HFF-Myc (cell line): ENCODE data around the gene NHERF1.

Experiments used
- DNase-seq: peaks from one replicate; pipeline ENCODE4 v3.0.0-alpha.2; 2011; ENCODE audit warnings: low read depth; ENCODE audit errors: extremely low read depth
- H3K4me3 ChIP-seq: replicated peaks from 2 replicates; pipeline ENCODE4 v1.5.1; 2011; ENCODE audit warnings: low read depth, mild to moderate bottlenecking, control low read depth, low read length
- TF ChIP-seq, protein P1 (sequence below): IDR thresholded peaks from 2 replicates; pipeline ENCODE4 v1.5.1; 2012; ENCODE audit warnings: mild to moderate bottlenecking, low read depth, low read length, control low read depth; ENCODE audit errors: missing control alignments

The NHERF1 gene

DNA sequence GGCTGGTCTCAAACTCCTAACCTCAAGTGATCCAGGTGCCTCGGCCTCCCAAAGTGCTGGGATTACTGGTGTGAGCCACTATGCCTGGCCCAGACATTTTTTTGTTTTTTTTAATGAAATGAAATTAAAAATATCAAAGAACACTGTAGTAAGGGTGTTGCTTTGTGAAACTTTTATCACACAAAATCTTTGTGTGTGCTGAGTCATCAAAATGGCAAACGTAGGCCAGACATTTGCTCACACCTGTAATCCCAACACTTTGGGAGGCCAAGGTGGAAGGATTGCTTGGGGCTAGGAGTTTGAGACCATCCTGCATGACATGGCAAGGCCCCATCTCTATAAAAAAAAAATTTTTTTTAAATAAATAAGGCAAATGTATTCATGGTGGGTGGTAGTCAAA lies 18.0 kb downstream of the NHERF1 start:
- no peak for DNase-seq
- TF ChIP-seq, protein P1, sequence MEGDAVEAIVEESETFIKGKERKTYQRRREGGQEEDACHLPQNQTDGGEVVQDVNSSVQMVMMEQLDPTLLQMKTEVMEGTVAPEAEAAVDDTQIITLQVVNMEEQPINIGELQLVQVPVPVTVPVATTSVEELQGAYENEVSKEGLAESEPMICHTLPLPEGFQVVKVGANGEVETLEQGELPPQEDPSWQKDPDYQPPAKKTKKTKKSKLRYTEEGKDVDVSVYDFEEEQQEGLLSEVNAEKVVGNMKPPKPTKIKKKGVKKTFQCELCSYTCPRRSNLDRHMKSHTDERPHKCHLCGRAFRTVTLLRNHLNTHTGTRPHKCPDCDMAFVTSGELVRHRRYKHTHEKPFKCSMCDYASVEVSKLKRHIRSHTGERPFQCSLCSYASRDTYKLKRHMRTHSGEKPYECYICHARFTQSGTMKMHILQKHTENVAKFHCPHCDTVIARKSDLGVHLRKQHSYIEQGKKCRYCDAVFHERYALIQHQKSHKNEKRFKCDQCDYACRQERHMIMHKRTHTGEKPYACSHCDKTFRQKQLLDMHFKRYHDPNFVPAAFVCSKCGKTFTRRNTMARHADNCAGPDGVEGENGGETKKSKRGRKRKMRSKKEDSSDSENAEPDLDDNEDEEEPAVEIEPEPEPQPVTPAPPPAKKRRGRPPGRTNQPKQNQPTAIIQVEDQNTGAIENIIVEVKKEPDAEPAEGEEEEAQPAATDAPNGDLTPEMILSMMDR: no peak

DNA sequence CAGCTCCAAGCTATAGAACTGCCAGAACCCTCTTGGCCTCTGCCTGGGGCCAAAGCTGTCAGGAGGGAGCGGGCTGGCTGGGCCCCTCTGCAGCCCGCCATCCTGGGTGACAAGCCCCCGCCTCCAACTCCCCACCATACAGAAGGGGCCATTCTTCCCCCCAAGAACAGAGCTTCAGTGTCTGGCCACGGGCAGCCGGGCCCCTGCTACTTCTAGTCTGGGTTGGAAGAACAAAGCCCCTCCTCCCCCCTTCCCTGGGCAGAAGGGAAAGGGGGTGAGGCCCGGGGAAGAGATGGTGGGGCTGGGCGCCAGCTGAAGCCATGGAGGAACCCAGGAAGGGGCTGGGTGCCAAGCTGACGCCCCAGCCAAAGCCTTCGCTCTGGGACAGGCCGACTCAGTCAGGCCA lies 18.7 kb downstream of the NHERF1 start:
- TF ChIP-seq, protein P1: no peak
- no peak overlapping the region for H3K4me3 ChIP-seq
- DNase-seq: no peak

More for the DNA sequence above, 18.0 kb downstream of the NHERF1 start:
- no peak overlapping the region for H3K4me3 ChIP-seq

DNA sequence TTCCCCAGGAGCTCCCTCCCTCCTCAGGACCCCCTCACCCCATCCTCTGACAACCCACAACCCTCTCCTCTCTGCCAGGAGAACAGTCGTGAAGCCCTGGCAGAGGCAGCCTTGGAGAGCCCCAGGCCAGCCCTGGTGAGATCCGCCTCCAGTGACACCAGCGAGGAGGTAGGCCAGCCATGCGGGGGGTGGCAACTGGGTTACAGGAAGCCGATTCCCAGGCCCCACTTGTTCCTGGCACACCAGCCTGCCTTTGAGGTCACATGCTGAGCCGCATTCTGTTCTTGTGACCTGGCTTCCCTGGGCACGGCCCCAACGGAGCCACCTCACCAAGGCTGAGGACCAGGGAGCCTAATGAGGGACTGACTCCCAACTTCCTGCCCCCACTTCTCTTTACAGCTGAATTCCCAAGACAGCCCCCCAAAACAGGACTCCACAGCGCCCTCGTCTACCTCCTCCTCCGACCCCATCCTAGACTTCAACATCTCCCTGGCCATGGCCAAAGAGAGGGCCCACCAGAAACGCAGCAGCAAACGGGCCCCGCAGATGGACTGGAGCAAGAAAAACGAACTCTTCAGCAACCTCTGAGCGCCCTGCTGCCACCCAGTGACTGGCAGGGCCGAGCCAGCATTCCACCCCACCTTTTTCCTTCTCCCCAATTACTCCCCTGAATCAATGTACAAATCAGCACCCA lies 19.8 kb downstream of the NHERF1 start:
- TF ChIP-seq, protein P1: no peak
- no peak overlapping the region for H3K4me3 ChIP-seq
- DNase-seq: no peak

DNA sequence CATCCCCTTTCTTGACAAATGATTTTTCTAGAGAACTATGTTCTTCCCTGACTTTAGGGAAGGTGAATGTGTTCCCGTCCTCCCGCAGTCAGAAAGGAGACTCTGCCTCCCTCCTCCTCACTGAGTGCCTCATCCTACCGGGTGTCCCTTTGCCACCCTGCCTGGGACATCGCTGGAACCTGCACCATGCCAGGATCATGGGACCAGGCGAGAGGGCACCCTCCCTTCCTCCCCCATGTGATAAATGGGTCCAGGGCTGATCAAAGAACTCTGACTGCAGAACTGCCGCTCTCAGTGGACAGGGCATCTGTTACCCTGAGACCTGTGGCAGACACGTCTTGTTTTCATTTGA lies 20.3 kb downstream of the NHERF1 start:
- DNase-seq: no peak
- no peak overlapping the region for H3K4me3 ChIP-seq
- TF ChIP-seq, protein P1: no peak

DNA sequence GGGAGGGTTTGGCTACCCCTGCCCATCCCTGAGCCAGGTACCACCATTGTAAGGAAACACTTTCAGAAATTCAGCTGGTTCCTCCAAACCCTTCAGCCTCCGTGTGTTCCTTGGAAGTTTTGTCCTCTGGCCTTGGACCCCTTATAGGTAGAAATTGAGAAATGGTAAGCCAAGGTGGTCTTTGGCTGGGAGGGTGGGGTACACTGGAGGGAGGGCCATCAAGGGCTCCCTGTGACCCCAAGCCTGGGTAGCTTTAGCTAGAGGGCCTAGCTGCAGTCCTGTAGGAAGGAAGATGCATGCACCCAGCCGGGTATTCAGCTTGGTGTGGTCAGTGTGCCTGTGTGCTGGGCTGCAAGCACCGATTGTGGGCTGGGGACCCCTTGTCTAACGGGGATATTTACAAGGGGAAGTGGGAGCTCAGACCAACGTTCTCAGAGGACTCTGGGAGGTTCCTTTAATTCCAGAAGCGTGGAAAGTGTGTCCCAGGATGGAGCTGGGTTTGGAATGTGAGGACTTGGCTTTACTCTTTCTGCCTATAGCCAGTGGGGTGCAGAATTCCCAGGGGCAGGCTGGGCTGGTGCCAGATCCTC lies 20.9 kb downstream of the NHERF1 start:
- TF ChIP-seq, protein P1: no peak
- no peak for DNase-seq
- no peak overlapping the region for H3K4me3 ChIP-seq

DNA sequence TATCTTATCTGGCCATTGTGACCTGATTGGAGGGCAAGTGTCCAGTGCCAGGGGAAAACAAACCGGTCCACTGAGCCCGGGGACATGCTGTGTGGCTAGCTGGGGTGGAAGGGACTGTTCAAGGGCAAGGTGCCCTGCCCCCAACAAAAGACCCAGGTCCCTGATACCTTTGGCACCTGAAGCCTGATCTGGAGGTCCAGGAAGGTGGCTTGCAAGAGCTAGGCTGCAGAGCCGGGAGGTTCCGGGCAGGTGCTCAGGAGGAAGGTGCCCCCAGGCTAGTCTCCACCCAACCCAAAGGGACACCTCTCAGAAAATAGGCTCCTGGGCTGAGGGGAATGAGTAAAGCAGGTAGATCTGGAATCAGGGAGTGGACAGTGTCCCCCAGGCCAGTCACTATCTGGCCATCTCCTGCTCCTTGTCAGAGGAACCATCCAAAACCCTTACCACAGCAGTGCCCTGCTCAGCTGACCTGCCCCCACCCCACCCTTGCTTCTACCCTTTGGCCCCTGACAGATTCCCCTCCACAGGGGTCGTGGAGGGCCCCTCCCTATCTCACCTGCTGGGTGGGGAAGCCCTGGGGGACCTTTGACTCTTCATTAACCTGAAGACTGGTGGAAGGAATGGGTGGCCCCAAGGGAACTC lies 21.5 kb downstream of the NHERF1 start:
- TF ChIP-seq, protein P1: no peak
- no peak overlapping the region for H3K4me3 ChIP-seq
- no peak for DNase-seq
